GM12874 (cell line): ENCODE measurements around the gene CKMT2.

Experiments used
- CTCF ChIP-seq: IDR thresholded peaks from 2 replicates; pipeline ENCODE4 v1.5.1; 2011; ENCODE audit warnings: low read depth, mild to moderate bottlenecking, control low read depth, low read length, moderate library complexity; ENCODE audit not compliant: insufficient read depth

CKMT2 gene

GRCh38 chr5:81297531-81297930, 64.4 kb downstream of the CKMT2 start:
- TF ChIP-seq CTCF = no peak

GRCh38 chr5:81300921-81301270, 67.8 kb downstream of the CKMT2 start:
- TF ChIP-seq CTCF = no peak

DNA sequence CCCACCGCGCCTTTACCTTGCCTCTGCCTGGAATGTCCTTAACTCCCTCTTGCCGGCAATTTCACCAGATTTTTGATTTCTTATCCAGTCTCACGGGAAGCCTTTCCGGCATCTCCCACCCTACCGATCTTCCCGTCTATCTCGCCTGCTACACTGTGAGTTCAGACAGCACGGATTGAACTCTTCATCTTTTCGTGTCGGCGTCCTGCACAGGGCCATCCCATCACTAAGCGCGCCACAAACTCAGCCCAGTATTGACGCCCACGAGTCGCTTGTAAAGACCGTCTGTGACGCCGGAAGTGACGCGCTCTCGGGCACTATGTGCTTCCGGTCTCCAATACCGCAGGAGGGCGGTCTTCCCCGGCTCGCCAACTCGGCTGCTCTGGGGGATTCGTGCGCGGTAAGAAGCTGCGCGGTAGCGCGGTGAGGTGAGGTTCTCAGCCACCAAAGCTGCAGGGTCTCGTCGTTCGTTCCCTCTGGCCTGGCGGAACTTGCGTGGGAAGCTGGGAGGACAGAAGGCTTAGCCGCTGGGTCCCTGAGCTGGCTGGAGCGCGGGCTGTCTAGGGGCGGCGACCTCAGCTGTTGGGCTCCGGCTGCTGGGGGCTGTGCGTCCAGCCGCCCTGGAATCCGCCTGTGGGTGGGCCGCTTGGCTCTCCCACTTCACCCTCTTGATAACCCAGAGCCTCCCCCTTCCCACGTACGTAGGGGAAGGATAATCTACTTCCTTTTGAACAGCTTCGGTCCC, 68.3 kb downstream of the CKMT2 start, which contains the start of gene ZCCHC9:
Gene ZCCHC9 (plus strand): TSS at position 317 of the 745 bp plus-strand sequence. CDS start 3,171 bp downstream, outside the sequence.
- 0 out of 2 replicates have a peak, but pooled peaks have one; percentile 20 for TF ChIP-seq CTCF

DNA sequence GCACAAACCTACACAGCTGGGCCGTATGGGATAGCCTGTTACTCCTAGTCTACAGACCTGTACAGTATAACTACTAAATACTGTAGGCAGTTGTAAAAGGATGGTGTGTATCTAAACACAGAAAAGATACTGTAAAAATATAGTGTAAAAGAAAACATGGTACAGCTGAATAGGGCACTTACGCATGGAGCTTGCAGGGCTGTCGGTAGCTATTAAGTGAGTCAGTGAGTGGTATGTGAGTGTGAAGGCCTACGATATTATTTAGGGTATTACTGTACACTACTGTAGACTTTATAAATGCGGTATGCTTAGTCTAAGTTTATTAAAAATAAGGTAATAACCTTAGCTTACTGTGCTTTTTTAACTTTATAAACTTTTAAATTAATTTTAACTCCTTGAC, 69.5 kb downstream of the CKMT2 start:
- no peak for TF ChIP-seq CTCF

GRCh38 chr5:81303563-81303962, 70.4 kb downstream of the CKMT2 start:
- no peak for TF ChIP-seq CTCF

DNA sequence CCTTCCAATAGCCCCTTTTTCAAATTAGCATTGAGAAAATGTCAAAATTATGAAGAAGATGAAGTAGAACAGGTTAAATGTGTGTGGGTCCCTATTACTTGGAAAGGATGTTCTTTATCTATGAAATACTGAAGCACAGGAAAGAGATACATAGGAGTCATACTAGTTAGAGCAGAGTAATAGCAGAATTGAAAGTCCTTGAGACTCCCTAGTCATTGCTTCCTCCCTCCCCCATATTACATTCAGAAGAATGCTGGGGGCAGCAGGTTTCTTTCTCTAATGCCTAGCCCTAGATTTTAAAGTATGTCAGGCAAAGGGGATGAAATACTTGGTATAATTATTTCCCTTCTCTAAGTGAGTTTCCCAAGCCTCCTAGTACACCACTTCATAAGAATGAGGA, 72.7 kb downstream of the CKMT2 start:
- no peak for TF ChIP-seq CTCF

- no peak for TF ChIP-seq CTCF
These were observed 75.7 kb downstream of the CKMT2 start for GRCh38 chr5:81308836-81309235.
